Fibroblast of skin of right quadriceps (primary cell): ENCODE measurements around the gene RXRA.

Experiments
- DNase-seq: peaks from one replicate; pipeline ENCODE4 v3.0.0-alpha.2; 2013

The RXRA gene

DNA sequence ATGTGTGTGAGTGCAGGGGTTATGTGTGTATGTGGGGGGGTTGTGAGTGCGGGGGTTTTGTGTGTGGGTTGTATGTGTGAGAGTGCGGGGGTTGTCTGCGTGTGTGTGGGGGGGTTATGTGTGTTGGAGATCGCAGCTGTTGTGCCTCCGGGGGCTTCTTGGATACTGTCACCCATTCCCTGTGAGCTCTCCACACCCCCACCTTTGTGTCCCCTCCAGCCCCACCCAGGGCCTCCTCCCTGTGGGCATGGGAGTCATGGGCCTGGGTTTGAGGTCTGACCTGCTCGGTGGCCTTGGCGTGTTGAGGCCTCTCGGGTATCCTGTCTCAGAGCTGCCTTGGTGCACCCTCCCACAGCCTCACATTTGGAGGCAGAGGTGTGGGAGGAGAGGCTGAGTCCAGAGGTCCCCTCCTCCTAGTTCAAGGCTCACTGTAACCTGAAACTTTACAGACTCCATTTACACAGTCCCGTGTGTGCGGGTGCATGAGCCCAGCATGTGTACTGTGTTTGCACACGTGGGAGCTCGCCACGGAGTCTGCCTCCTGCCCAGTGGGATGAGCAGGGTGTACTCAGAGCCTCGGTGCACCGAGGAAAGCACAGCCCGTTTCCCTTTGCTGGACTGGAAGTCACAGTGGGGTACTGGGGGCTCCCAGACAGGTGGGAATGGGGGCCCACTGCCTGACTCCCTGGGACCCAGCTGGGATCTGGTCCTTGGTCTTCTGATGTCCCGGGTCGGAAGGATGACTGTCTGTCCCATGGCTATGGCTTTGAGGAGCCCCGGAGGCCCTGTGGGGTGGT, 43.4 kb downstream of the RXRA start:
- DNase-seq = no peak

DNA sequence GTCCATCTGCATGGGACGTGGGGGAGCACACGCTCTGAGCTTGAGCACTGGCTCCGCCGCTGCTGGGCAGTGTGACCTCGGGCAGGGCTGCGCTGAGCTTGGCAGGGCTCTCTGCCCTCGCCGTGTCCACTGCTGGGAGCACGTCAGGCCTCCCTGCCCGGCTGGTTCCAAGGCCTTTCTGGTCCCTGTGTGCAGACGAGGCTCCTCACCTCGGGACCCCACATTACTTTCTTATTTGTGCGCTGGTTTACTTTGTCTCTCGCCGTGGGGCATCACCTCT, 43.9 kb downstream of the RXRA start:
- no peak for DNase-seq

DNA sequence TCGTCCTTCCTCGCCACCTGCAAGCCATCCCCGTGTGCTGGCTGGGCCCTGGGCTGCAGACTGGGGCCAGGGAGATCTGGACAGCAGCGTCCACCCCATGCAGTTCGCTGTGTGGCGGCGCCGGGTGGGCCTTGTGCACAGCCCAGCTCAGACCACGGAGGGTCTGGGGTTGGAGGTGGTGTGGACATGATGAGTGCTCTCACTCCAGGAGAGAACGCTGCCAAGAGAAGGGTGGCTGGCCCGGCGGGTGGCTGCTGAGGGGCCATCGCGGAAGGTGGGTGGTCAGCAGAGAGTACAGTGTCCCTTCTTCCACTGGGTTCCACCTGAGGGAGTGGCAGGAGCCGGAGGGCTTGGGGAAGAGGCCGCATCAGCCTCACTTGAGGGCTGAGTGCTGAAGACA, 44.4 kb downstream of the RXRA start:
- no peak for DNase-seq

DNA sequence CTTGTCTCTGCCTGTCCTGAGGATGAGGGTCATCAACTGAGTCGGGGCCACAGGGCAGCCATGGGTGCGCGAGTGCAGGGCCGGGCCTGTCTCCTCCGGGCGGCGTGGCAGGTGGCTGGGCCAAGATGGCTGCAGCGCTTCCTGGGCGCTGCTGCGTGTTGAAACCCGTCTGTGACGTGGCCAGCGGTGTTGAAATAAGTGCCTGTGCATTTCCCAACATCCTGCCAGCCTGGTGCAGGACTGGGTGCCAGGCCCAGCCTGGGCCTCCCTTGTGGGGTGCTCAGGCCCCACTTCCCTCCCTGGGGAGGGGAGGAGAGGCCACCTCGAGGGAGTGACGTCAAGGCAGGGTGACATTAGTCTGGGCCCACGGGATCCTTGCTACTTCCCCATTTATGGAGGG, 45.5 kb downstream of the RXRA start:
- no peak for DNase-seq

DNA sequence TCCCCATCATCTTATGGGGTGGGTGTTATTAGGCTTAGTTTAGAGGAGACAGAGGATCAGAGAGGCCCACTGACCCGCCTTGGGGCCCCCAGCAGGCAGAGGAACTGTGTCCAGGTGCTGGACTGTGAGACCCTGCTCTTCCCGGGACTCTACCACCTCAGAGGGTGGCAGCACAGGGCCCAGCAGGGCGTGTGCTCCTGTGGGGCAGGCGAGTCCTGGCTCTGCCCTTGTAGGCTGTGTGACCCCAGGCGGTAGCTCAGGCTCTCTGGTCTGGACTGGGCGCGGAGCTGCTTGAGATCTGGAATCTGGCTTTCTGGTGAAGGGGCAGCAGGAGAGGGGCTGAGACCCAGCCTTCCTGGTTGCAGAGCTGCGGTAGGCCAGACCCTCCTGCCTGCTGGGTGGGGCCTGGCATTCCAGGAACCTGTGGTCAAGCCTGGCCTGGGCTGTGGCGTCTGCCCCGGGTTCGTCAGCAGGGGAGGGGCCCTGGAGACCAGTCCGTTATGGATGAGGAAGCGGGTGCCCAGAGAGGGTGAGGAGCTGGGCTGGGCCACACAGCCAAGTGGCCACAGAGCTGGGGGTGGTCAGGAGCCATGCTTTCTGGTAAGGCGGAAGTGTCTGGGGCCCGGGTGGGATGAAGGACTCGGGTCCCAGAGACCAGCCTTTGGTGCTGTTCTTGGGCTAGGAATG, 46.5 kb downstream of the RXRA start:
- DNase-seq = no peak

DNA sequence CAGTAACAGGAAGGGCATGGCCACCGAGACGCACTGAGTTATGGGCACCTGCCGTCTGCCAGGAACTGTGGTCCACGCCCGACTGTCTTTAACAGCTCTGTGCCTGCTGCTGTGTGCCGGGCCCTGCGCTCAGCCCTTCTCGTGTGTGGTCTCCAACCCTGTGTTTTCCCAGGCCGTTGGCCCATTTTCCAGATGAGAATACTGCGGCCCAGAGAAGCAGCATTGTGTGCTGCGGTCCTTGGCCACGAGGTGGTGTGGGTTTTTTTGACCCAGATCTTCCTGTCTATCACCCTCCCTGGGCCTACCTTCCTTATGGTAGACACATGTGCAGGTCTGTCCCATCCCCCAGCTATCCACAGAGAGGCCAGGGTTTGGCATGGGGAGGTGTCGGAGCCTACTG, 47.0 kb downstream of the RXRA start:
- no peak for DNase-seq

DNA sequence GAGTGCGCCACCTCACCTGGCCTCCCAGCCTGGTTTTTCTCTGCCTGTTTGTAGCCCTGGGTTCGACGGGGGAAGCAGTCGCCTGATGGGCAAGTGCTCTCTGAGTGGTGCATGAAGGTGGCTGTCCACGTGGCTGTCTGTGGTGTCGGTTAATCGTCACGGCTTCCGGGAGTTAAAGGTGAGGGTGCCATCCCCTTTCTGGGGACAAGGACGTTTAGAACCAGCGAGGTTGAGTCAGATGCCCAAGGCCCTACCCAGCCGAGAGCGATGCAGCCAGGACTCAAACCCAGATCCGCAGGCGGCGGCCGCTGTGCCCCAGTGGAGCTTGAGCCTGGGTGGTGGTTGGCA, 47.7 kb downstream of the RXRA start:
- no peak for DNase-seq

DNA sequence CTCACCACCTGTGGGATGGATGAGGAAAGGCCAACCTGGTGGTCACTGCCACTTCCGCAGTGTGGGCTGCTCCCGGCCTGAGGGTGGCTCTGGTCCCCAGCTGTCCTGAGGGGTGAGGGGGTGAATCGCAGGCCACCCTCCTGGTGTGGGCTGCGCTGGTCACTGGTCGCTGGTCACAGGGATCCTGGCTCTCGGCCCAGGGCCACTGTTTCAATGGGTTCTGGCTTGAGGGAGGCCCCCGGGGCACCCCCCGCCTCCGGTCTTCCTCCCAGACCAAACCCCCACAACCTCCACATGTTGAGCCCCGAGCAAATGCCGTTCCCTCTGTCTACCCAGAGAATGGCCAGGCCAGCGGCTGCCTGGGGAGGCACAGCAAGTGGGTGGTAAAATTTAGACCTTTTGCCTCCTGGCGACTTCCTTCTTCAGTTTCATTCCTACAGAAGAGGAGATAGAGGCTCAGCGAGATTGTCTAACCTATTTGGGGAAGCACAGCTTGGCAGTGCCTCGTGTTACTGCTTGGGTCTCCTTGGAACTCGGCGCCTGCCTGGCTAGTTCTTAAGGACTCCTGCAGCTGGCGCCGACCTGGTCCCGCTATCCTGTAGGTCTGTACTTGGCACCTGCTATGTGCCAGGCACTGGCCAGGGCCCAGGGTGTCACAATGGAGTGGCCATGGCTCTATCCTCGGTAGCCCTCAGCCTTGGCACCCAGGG, 48.2 kb downstream of the RXRA start:
- DNase-seq = no peak

DNA sequence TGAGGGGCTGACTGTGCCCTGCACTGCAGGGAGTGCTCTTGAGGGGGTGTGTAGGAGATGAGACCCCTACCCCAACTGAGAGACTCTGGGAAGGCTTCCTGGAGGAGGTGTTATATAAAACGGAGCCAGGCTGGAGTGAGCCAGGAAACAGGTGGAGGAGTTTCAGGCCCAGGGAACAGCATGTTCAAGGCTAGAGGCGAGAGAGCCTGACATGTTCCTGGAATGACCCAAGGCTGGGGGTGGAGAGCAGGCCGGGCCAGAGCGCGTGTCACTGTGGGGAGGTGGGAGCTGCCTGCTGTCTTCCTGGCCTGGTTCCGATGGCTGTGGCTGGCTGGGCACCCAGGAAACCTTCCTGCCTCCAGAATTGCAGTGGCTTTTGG, 48.7 kb downstream of the RXRA start:
- no peak for DNase-seq

DNA sequence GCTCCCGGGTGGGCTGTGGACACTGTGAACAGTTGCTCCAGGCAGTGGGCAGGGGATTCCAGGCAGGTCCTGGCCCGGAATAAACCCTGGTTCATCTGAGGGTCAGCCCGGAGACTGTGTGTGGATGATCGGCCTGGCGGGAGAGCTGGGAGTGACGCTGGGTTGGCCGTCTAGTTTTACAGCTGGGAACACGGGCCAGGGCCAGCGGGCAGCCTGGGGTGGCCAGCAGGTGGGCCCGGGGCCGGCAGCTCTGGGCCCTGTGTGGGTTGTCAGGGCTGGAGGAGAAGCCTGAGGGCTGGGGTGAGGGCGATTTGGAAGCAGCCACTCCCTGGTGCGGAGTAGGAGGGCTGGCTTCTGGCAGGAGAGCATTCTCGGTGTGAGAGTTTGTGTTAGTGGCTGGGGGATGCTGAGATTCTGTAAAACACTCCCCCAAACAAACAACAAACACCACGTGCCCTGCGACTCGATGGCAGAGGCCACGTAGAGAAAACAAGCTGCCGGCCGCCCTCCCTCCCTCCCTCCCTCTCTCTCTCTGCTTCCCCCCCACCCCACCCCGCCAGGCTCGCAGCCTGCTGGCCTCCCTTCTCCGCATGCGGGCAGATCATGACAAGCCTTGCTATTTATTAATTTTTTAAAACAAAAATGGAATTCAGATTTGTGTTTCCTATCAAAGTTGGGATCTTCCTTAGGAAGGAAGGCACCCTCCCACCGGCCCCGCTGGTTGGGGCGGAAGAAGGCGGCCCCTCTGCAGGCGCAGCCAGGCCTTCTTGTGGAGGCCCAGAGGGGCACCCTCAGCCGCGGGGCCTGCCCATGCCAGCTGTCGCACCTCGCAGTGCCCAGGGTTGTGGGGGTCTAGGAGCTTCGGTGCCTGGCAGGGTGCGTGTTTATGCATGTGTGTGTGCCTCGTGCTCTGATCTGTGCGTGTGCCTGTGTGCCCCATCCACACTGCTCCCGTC, 49.5 kb downstream of the RXRA start:
- no peak for DNase-seq

DNA sequence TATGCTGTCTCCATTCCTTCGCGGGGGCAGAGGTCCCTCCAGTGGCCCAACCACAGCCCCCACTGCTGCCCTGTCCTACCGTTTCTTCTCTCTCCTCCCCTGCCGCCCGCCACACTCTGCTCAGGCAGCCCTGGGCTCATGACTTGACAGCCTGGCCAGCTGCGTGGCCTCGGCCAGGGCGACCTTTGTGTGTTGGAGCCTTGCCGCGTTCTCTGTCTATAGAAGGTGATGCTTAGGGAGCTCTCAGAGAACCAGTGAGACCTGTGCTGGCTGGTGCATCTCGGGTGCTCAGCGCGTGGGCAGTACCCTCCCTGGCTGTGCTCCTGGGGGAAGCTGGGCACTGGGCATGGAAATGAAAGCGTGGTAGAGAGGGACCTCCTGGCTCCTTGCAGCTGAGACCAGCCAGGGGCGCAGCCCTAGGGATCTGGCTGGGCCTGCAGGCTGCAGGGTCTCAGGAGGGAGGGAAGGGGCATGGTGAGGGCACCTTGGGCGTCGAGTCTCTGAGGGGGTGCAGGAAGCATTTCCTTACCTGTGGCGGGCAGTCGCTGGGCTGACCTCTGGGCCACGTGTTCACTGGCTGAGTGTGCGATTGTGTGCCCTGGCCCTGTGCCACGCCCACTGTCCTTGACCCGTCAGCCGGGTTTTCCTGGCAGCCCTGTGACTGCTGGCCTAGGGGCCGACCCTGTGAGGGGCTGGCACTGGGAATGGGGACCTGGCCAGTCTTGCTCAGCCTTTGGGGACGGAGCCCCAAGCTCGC, 50.3 kb downstream of the RXRA start:
- DNase-seq = no peak

DNA sequence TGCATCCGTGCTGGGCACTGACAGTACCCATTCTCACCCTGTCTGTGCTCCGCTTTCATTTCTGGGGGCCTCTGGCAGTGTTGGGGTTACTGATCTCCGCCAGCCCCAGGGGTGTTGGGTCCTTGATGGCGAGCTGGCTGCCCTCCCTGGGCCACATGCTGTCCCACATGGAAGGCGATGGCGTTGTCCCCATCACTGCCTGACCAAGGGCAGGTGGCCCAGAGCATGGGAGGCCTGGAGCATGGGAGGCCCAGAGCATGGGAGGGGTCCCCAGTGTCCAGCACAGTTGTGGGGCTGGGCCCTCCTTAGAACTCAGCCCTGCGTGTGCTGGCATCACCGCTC, 50.9 kb downstream of the RXRA start:
- no peak for DNase-seq

DNA sequence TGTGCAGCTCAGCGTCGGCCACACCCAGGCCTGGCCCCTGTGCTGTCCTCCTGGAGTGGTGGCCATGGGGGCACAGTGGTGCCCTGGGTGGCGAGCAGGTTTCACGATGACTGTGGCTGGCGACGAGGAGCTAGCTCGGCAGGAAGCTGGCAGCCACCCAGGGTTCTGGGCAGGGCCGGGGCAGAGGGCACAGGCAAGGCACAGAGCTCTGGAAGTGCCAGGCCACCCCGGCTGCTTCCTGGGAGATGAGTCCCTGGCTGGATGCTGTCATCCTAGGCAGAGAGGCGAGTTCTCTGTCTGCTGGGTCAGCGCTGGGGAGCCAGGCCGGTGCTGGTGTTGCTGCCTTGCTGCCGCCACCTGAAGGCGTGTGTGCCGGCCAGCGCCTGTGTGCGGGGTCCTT, 51.7 kb downstream of the RXRA start:
- no peak for DNase-seq

DNA sequence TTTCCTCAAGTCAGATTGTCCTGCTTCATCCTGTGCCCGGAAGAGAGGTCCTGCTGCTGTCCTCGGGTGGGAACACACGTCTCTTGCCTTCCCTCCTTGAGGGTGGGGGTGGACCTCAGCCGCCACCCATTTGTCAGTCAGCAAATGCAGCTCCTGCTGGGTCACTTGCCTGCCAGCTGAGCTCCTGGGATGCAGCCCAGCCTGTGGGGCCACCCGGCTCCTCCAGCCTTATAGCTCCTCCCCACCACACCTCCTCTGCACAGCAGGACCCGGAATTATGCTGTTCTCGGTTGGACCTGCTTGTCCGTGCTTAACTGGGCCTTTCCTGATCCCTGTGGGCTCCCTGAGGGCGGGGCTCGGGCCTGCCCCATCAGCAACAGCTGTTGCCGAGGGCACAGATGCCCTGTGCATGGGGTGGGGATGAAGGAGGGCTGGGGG, 52.7 kb downstream of the RXRA start:
- peak; percentile 36 for DNase-seq

DNA sequence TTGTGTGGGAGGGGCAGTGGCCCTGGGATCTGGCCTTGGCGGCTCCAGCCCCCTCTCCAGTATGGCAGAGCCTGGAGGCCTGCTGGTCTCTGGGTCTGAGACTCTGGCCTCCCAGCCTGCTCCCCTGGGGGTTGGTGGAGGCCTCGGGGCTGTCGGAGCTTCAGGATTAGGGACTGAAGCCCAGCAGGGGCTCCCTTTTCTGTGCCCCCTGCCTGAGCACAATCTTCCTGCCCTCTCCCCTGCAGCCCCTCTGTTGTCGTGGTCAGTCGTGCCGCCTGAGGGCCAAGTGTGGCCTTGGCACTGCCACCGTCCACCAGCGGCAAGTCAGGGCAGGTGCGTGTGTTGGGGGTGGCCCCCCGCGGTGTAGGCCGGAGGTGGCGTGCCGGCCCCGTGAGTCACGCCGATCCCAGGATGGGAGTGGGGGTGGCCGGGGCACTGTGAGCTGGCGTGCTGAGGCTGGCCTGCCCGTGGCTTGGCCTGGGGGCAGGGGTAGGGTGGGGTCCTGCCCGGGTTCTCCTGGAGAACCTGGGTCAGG, 53.6 kb downstream of the RXRA start:
- no peak for DNase-seq

DNA sequence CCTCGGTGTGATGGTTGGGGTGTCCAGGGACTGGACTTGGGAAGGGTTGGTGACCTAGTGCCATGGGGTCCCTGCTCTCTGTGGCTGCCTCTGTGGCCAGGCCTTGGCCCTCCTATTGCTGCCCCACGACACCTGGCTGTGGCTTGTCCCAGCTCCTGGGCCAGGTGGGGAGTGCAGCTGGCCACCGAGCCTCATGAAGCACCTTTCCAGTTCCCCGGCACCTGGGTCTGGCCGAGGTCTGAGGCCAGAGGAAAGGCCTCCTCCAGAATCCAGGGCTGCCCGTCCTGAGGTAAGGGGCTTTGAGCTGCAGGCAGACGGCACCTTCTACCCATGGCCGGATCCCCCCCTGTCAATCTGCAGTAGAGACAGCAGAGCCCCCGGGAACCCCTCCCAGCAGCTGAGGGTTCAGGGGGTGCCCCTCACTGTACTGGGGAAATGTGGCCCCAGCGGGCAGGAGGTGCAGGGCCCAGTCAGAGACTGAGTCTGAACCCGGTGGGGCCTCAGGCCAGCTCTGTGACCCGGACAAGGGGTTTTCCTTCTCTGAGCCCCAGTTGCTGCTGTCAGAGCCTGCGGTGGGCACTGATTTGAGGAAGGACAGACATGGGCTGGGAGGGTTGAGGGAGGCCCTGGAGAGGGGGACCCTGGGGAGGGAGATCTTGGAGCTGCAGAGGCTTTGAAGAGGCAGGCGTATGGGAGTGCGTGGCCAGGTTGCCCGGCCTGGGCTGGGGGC, 54.5 kb downstream of the RXRA start:
- no peak for DNase-seq

DNA sequence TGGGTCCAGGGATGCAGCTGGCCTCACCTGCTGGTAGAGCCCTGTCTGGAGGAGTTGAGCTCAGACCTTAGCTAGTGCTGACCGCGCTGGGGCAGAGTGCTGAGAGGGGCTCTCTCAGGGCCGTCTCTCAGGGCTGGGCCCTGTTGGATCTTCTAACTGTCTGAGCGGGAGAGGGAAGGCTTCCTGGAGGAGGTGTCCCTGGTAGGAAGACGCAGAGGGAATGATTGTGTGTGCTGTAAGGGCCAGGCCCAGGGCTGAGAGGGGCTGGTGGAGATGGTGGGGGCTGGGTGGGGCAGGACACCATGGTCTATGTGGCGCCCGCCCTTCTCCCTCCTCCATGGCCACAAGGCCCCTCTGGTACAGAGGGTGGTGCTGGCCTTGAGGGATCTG, 55.0 kb downstream of the RXRA start:
- DNase-seq = no peak

DNA sequence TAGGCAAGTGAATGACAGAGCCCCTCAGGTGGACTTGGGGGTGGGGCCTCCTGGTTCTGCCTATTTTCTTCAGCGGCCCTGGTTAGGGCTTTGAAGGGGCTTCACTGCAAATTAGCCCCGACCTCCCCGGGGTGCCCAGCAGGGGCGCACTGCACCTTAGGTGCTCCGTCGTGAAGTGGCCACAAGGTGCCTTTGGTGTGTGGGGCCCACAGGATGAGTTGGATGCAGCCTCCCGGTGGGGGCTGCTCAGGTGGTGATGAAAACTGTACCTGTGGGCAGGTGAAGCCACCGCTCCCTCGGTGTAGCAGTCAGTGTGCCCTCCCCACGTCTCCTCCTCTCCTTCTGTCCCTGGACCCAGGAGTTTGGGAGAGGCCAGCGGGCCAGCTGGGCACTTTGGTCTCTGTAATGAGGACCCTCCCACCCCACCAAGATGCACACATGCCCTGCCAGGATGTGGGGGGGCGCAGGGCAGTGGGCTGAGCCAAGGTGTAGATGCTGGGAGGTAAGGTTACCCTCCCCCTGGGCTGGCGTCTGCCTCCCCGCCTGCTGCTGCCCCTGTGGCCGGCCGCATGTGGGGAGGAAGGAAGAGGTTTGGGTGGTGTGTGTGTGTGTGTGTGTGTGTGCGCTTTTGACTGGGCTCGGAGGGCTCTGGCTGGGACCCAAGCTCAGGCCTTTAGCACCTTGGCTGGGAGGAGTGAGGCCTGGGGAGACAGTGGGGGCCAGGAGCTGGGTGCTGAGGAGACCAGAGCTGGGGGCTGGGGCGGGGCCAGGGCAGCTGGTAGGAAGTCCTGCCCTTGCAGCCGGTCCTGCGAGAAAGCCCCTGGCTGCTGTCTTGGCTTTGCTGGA, 55.6 kb downstream of the RXRA start:
- no peak for DNase-seq

DNA sequence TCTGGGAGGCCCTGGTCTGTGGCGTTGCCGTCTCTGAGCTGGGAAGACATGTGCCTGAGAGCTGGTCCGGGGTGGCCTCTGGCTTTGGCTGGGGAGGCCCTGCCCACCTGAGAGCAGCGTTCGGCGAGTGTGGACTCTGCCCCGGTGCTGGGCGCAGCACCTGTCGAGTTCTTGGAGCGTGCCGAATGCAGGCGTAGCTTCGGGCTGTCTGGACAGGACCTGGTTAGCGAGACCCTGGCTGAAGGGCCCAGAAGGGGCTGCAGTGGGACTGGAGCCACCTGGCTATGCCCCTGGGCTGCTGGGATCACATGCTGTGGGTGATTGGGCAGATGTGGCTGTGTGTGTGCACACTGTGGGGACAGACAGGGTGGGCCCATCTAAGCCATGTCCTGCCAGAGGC, 56.5 kb downstream of the RXRA start:
- no peak for DNase-seq

DNA sequence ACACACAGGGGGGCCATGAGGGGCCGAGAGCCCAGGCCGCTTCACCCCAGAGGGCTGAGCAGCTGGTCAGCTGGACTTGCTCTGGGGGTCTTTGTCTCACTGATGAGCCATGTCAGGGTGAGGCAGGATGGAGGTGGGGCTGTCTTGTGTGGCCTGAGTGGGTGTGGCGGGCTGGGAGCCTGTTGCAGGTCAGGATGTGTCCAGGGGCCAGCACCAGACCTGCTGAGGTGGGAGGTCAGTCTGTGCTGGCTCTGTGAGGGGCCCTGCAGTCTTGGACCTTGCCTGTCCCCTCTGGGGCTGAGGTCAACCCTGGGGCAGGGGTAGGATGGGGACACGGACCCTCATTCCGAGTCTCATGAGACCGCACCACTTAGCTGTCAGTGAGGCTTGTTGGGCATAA, 56.9 kb downstream of the RXRA start:
- DNase-seq = no peak
